ENCODE data around the gene CD164L2.

Gene CD164L2

DNA sequence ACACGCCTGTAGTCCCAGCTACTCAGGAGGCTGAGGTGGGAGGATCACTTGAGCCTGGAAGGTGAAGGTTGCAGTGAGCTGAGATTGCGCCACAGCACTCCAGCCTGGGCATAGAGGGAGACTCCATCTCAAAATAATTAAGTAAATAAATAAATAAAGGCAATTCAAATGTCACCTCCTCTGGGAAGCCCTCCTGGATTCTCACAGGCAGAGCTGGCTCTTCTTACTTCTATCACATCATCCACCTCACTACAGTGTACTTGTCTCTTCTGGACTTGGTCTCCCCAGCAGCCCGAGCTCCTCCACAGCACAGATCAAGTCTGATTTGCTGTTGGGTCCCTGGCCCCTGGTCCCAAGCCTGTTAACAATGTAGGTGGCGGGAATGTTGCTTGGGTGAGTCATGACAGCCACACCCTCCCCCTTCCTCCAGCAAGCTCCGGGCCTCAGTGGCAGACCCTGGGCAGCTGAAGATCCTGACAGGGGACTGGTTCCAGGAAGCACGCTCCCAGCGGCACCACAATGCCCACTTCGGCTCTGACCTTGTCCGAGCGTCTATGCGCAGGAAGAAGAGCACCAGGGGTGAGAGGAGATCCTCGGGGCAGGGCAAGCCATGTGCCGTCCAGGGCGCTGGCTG is 36.0 kb downstream of the CD164L2 start:
- no peak for DNase-seq (ENCODE audit: low read depth, low spot score)

DNA sequence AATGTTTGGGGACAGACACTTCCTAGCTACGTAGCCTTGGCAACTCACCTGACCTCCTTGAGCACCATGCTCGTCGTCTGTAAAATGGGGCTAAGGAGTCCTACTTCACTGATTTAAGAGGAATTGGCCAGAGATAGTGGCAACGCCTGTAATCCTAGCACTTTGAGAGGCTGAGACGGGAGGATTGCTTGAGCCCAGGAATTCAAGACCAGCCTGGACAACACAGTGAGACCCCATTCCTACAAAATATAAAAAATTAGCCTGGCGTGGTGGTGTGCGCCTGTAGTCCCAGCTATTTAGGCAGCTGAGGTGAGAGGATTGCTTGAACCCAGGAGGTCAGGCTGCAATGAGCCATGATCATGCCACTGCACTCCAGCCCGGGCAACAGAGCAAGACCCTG is 36.8 kb downstream of the CD164L2 start:
- DNase-seq (ENCODE audit: low read depth, low spot score): no peak

DNA sequence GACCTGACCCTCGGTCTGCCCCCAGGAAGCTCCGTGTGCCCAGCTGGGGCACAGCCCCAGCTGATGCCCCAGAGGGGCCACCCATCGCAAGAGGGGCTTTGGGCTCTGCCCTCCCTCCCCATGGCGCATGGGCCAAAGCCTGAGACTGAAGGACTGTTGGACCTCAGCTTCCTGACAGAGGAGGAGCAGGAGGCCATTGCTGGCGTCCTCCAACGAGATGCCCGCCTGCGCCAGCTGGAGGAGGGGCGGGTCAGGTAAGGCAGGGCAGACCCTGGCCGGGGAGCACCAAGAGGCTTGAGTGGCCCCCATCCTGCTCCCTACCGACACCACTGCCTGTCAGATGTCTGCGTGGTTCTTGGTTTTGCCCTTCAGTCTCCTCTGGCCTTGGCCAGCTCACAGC is 37.9 kb downstream of the CD164L2 start:
- DNase-seq (ENCODE audit: low read depth, low spot score): no peak

DNA sequence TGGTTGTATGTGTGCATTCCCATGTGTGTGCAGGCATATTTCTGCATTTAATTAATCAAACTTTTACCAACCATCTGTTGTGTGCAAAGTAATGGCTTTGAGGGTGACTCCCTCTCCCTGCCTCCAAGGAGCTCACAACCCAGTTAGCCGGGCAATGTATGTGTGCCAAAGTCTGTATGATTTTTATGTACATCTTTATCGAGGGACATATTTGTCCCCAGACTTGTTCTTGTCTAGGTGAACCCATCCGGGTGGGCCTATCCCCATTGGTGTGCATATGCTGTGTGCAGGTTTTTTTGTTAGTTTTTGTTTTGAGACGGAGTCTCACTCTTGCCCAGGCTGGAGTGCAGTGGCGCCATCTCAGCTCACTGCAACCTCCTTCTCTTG is 39.5 kb downstream of the CD164L2 start:
- no peak for DNase-seq (ENCODE audit: low read depth, low spot score)

DNA sequence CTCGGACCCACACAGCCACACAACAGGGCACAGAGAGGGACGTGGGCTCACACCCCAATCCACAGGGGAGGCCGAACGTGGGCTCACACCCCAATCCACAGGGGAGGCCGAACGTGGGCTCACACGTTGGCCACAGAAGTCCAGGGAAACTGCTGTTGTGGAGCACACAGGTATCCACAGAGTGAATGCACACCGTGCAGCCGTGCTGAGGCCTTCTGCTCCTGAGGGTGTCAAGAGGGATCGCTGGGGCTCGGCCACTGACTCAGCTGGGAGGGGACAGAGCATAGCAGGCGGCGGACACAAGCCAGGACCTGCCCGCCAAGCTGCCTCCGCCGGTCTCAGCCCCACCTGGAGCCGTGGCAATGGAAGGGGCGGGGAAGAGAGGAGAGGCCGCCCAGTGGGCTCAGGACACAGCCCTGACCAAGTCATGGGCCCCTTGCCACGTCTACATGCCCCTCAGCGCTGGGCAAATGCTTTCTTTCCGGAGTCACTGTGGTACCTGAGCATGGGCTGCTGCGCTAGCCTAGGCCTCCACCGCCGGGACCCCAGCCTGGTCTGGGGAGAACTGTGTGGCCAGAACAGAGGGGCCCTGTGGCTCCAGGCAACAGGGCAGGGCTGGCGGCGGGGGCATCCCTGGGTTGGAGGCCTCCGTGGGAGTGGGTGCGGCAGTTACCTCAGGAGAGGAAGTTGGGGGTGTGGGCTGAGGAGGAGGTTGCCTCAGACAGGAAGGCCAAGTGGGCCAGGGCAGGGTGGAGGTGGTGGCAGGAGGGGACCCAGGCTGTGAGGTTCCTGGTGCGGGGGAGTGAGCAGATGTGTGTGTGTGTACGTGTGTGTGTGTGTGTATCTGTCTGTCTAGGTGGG is 40.1 kb downstream of the CD164L2 start:
- DNase-seq (ENCODE audit: low read depth, low spot score): no peak

DNA sequence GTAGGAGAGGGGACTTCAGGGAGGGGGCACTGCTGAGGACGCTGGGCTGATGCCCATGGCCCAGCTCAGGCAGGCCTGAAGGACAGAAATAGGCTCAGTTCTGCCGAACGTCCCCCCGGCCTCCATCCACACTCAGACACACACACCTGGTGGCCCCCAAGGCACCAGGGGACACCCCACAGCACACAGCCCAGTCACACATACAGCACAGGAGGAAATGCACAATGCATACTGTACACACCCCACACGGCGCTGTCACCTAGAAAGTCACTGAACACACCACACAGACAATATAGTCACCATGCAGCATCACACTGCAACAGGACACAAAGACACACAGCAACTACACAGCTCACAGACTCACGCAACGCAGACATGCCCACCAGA is 40.7 kb downstream of the CD164L2 start:
- no peak for DNase-seq (ENCODE audit: low read depth, low spot score)

DNA sequence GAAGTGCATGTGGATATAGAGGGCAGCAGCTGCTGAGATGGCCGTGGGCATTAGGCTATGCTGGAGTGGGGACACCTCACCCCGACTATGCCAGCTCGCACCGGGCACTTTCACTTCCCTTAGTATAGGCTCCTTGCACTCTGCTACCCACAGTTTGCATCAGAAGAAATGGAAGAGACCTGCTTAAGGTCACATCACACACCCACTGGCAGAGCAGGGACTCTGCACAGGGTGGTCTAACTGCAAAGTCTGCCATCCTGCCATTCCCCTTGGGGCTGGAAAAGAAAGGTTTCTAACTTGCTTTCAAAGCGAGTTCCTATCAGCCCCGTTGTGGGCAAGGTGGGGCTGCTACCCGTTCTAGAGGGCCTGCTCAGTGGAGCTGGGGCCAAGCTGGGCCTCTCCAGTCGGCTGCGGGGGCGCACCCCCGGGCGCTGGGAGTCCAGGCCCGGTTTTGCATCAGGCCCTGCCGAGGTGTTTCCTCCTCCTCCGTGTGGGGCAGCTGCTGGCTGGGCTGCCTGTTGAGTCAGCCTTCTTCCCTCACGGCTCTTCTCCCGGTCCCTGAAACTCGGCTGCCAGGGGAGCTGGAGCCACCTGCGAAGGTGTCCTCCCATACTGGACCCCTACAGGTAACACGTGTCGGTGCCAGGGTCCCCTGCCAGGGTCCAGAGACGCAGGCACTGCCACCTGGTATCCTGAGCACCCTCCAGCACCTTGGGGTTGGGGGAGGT is 41.4 kb downstream of the CD164L2 start, which contains the start of gene SYTL1:
SYTL1 (plus strand) TSS at position 498 of the 728 bp plus-strand sequence. CDS start 3,313 bp downstream, outside the sequence.
- DNase-seq (ENCODE audit: low read depth, low spot score): no peak

DNA sequence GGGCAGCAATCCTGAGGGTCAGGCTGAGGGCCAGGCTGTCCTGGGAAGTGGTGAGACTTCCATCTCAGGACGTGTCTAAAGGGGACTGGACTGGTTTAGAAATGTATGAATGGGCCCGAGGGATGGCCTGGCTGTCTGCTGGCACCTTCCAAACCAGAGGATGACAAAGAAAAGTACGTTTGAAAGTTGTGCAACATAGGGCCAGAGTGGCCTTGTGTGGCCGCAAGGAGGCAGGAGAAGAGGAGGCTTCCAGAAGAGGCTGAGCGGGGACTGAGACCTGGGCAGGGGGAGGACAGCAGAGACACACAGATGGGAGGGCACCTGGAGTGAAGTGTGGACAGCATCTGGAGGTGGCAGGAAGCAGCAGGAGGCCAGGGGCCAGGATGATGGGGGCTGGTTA is 43.9 kb downstream of the CD164L2 start:
- DNase-seq (ENCODE audit: low read depth, low spot score): no peak

DNA sequence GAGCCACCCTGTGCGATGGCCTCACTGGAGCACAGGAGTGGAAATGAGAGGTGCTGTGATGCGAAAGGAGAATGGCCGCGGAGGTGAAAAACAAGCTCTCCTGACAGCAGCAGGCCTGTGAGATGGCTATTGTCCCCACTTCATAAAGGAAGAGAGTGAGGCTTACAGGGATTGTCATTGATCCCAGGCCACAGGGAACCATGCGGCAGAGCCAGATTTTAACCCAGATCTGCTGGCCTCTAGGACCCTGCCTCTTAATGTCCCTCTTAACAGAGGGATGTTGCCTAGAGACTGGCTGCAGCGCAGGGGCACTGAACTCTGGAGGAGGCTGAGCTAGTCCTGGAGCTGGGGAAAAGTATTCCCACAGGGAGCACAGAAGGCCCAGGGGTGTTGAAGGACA is 44.4 kb downstream of the CD164L2 start:
- DNase-seq (ENCODE audit: low read depth, low spot score): no peak

DNA sequence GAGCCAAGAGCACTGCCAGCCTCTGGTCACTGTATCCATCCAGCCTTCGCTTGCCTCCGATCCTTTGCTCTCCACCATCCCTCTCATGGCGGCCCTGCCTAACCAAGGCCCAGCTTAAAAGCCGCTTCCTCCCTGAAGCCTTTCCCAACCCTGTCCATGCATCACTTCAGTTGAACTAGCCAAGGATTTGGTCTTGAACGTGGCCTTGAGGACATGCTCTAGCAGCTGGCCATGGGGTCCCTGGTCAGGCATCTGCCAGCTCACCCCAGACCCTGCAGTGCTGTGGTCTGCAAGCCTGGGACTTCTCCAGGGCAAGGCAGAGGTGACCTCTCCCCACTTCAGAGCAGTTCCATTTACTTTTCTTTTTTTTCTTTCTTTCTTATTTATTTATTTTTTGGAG is 46.4 kb downstream of the CD164L2 start:
- no peak for DNase-seq (ENCODE audit: low read depth, low spot score)

DNA sequence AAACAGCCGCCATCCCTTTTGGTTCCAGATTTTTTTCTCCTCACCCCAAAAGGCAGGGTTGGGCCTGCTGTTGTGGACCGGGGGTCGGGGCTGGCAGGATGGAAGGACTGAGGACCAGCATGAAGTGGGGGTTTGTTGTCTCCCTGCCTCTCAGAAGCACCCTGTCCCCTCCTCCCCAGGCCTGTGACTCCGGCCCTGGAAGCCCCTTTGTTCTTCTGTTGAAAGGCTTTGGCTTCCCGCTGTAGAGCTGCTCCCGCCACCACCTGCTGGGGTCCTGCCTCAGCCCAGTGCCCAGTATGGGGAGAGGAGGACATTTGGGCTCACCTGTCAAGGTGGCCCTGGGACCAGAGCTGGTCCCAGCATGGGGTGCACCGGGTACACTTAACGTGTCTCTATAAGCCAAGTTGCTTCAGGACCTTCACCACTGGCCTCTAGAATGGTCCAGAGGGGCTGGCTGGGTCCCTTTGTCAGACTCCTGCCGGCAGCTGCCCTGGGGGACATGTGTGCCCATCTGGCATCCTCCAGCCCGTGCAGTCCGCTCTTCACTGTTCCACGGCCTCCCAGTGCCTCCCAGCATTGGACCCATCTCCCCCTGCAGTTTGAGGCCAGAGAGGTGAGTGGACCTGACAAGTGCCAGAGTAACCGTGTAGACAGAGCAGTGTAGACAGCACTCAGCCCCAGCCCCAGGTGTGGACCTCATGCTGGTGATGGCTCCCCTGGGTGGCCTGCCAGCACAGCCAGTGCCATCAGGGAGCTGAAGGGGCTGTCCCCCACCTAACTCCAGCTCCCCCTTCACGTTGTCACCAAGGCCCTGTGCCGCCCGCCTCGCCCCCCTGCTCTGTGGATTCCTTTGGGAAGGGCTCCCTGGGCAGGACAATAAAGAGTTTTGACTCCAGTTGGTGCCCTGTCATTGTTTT is 47.4 kb downstream of the CD164L2 start:
- DNase-seq (ENCODE audit: low read depth, low spot score): no peak

DNA sequence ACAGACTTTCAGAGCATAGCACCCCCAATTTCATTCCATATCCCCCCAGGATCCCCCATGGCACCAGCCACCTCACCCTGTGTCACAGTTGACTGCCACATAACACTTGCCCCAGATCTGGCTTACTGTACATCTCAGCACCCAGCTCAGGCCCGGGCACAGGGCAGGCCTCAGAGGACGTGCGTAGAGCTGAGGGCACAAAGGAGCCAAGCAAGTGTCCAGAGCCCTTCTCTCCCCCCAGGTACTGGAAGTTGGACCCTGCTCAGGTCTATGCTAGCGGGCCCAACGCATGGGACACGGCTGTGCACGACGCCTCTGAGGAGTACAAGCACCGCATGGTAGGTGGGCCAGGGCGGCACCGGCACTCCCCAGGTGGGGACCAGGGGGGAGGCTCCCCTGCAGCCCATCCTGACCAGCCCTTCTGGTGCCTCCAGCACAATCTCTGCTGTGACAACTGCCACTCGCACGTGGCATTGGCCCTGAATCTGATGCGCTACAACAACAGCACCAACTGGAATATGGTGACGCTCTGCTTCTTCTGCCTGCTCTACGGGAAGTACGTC is 49.3 kb downstream of the CD164L2 start:
- no peak for DNase-seq (ENCODE audit: low read depth, low spot score)

DNA sequence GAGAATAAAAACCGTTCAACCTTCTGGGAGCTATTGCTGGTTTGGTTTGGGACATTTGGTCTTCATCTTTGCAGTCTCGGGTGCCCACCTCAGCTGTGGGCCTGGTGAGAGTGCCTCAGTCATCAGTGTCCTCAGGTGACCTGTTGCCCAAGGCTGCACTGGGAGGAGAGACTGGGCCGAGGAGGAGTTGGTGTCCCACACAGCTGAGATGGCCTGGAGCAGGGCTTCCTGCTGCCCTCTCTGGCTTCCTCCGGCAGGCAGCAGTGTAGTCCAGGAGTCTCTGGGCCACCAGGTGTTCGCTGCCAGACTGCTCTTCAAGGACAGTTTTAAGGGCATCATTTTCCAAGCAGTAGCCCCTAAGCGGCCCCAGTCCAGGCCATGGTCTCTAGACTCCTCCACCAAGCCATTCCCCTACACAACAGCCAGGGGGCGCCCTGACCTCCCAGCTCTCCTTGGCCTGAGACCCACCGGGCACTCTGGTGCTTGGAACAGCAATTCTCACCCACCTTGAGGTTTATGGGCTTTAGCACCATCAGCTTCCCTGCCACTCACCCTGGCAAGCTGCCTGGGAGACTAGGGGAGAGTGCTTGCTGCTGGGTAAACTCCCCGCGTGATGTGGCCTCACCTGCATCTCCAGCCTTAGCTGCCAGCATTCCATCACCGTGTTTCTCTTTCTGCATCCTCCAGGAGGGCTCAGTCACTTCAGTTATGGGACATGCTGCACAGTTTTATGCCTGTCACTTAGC is 50.4 kb downstream of the CD164L2 start:
- DNase-seq (ENCODE audit: low read depth, low spot score): no peak

DNA sequence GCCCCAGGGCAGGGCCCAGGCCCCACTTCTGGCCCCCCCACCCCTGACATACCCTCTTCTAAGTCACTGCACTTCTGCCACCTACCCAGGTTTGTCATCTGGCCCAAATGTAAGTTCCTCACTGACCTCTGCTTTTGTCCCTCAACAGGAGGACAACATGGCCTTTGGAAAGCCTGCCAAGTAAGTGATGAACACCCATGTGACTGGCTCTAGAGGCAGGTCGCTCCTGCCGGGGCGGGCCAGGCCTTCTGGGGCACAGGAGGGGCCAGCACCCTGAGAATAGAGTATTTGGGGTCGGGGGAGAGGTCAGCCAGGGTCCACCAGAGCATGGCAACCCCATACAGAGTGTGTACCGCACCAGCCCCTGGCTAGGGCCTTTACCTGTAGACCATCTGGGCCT is 51.2 kb downstream of the CD164L2 start:
- no peak for DNase-seq (ENCODE audit: low read depth, low spot score)

DNA sequence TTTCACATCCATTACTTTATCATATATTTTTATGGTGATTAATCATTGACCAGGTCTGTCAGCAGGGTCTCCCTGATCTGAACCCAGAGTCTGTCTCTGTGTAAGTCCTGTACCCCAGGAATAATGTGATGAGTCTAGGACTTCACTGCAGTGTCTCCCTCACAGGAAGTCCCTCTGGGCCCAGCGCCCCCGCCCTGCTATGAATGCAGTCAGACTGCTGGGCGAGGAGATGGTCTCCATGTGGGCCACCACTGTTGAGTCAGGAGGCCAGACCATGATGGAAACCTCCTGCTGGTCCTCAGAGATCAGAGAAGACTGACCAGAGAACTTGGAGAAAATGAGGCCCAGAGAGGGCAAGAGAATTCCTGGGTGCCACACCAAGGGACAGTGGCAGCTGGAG is 51.7 kb downstream of the CD164L2 start:
- DNase-seq (ENCODE audit: low read depth, low spot score): no peak

DNA sequence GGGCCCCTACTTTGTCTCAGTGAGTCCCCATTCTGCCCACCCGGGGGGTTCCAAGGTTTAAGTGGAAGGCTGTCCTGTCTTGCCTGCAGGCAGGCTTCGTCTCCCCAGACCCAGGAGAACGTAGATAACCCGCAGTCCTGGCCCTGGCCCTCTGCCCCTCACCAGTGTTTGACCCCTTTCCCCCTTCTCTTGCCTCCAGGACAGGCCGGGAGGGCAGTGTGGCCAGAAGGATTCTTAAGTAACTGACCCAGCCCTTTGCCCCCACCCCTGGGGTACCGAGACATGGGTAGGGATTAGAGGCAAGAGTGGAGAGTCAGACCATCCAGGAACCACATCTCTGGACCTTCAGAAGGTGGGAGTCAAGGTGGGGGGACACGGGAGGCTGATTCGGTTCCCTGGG is 52.3 kb downstream of the CD164L2 start:
- DNase-seq (ENCODE audit: low read depth, low spot score): no peak
